ENCODE data around the gene POFUT1. TPM values are rescaled to one million over a fixed set of nuclear protein-coding genes. Genes with fewer than 3 reads are reported as not detected.

The POFUT1 gene
- total and polyA plus RNA-seq, 2 experiments from 2014 or later: 9.3 to 34.0 TPM

DNA sequence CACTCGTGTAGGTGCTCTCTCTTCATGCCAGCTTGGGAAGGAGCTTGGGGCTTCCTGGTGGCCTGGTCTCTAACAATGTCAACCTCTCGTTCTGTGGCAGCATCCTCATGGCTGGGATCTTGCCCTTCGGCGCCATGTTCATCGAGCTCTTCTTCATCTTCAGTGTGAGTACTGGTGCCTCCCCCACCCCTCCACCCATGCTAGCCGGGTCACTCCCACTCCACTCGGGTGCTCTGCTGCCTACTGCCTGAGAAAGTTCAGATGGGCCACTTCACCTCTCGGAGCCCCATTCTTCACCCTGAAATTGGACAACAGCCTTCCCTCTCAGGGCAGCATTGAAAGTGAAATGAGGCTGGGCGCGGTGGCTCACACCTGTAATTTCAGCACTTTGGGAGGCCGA is 49.3 kb upstream of the POFUT1 start (continued):
- no peak for TF ChIP-seq NANOG (IDR thresholded peaks at IDR 0.05; ENCODE audit: borderline replicate concordance)
- TF ChIP-seq JUNB (IDR thresholded peaks at IDR 0.05; ENCODE audit: unreplicated experiment): no peak

DNA sequence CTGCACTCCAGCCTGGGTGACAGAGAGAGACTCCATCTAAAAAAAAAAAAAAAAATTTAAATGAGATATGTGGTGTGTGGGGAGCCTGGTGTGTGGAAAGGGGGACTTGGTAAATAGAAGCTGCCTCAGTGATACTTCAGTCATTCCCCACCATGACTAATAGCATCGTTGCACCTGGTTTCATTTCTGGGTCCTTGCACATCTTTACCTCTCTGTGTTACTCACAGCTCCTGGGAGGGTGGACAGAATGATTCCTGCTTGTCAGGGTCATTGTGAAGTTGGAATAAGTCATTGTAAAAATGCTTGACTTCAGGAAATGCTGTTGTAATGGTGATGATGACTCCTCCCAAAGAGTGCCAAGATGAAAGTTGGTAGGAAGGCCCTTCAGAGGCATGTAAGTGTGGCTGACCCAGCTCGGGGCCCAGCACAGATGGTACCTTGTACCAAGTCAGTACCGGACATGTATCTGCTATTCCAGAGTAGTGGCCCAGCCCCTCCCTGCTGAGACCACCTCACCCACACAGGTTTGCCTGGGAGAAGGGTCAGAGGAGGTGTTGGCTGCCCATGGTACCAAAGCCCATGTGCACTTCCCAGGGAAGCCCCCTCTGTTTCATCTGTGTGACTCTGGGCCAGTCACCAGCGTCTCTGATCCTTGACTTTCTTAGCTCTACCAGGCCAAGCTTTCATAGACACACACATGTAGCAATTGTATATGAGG is 48.6 kb upstream of the POFUT1 start:
- H3K4me3 Mint-ChIP-seq: no peak overlapping the region
- H3K27me3 ChIP-seq (ENCODE audit: insufficient read depth): no peaks in the 10 kb centered on the region
- peaks cover 15% of the 10 kb centered on the region for H4K20me1 ChIP-seq (replicated peaks; ENCODE audit: insufficient read depth)
- peaks cover 7% of the 10 kb centered on the region; the same call in 1 of the 2 replicates for H3K4me1 ChIP-seq (ENCODE audit: insufficient read depth)
- ATAC-seq: no peak
- 0 out of 2 replicates have a peak, but pooled peaks cover 11% of the 10 kb centered on the region for H3F3A ChIP-seq (replicated peaks; ENCODE audit: low read depth)
- peaks cover 48% of the 10 kb centered on the region for H3K36me3 ChIP-seq (ENCODE audit: insufficient read depth)
- no peaks in the 10 kb centered on the region for H3K9me2 ChIP-seq (ENCODE audit: insufficient read depth)
- DNase-seq (ENCODE audit: low spot score): no peak
- no peaks in the 10 kb centered on the region for H3K79me2 ChIP-seq (replicated peaks; ENCODE audit: insufficient read depth)
- H3K27me3 Mint-ChIP-seq (ENCODE audit: insufficient read depth, low read depth, poor library complexity): peaks cover 16% of the 10 kb centered on the region
- no peak overlapping the region for H3K27ac ChIP-seq (ENCODE audit: low read depth)
- H3K4me2 ChIP-seq: no peak overlapping the region
- no peaks in the 10 kb centered on the region for H3K9me3 Mint-ChIP-seq
- H3K36me3 Mint-ChIP-seq (ENCODE audit: low read depth): peaks cover 61% of the 10 kb centered on the region
- H3K4me1 Mint-ChIP-seq: peaks cover 7% of the 10 kb centered on the region; the same call in 2 of the 3 replicates
- H2AFZ ChIP-seq: no peak overlapping the region
- H3K4me3 ChIP-seq: no peak overlapping the region
- no peak overlapping the region for H3K27ac Mint-ChIP-seq
- TF ChIP-seq, protein P1, sequence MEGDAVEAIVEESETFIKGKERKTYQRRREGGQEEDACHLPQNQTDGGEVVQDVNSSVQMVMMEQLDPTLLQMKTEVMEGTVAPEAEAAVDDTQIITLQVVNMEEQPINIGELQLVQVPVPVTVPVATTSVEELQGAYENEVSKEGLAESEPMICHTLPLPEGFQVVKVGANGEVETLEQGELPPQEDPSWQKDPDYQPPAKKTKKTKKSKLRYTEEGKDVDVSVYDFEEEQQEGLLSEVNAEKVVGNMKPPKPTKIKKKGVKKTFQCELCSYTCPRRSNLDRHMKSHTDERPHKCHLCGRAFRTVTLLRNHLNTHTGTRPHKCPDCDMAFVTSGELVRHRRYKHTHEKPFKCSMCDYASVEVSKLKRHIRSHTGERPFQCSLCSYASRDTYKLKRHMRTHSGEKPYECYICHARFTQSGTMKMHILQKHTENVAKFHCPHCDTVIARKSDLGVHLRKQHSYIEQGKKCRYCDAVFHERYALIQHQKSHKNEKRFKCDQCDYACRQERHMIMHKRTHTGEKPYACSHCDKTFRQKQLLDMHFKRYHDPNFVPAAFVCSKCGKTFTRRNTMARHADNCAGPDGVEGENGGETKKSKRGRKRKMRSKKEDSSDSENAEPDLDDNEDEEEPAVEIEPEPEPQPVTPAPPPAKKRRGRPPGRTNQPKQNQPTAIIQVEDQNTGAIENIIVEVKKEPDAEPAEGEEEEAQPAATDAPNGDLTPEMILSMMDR (conservative IDR thresholded peaks at IDR 0.05; ENCODE audit: low read depth in 2 of 2): no peak
- no peak for TF ChIP-seq JUNB (IDR thresholded peaks at IDR 0.05; ENCODE audit: unreplicated experiment)
- TF ChIP-seq ZNF114 (CRISPR knock-in tag; IDR thresholded peaks at IDR 0.05): no peak
- TF ChIP-seq, protein P2, sequence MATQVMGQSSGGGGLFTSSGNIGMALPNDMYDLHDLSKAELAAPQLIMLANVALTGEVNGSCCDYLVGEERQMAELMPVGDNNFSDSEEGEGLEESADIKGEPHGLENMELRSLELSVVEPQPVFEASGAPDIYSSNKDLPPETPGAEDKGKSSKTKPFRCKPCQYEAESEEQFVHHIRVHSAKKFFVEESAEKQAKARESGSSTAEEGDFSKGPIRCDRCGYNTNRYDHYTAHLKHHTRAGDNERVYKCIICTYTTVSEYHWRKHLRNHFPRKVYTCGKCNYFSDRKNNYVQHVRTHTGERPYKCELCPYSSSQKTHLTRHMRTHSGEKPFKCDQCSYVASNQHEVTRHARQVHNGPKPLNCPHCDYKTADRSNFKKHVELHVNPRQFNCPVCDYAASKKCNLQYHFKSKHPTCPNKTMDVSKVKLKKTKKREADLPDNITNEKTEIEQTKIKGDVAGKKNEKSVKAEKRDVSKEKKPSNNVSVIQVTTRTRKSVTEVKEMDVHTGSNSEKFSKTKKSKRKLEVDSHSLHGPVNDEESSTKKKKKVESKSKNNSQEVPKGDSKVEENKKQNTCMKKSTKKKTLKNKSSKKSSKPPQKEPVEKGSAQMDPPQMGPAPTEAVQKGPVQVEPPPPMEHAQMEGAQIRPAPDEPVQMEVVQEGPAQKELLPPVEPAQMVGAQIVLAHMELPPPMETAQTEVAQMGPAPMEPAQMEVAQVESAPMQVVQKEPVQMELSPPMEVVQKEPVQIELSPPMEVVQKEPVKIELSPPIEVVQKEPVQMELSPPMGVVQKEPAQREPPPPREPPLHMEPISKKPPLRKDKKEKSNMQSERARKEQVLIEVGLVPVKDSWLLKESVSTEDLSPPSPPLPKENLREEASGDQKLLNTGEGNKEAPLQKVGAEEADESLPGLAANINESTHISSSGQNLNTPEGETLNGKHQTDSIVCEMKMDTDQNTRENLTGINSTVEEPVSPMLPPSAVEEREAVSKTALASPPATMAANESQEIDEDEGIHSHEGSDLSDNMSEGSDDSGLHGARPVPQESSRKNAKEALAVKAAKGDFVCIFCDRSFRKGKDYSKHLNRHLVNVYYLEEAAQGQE (IDR thresholded peaks at IDR 0.05; ENCODE audit: unreplicated experiment): no peak
- no peak for TF ChIP-seq CREB1 (CRISPR knock-in tag; IDR thresholded peaks at IDR 0.05; ENCODE audit: low read depth)
- no peak for TF ChIP-seq EZH2phosphoT487 (IDR thresholded peaks at IDR 0.05; ENCODE audit: unreplicated experiment)
- TF ChIP-seq, protein P3, sequence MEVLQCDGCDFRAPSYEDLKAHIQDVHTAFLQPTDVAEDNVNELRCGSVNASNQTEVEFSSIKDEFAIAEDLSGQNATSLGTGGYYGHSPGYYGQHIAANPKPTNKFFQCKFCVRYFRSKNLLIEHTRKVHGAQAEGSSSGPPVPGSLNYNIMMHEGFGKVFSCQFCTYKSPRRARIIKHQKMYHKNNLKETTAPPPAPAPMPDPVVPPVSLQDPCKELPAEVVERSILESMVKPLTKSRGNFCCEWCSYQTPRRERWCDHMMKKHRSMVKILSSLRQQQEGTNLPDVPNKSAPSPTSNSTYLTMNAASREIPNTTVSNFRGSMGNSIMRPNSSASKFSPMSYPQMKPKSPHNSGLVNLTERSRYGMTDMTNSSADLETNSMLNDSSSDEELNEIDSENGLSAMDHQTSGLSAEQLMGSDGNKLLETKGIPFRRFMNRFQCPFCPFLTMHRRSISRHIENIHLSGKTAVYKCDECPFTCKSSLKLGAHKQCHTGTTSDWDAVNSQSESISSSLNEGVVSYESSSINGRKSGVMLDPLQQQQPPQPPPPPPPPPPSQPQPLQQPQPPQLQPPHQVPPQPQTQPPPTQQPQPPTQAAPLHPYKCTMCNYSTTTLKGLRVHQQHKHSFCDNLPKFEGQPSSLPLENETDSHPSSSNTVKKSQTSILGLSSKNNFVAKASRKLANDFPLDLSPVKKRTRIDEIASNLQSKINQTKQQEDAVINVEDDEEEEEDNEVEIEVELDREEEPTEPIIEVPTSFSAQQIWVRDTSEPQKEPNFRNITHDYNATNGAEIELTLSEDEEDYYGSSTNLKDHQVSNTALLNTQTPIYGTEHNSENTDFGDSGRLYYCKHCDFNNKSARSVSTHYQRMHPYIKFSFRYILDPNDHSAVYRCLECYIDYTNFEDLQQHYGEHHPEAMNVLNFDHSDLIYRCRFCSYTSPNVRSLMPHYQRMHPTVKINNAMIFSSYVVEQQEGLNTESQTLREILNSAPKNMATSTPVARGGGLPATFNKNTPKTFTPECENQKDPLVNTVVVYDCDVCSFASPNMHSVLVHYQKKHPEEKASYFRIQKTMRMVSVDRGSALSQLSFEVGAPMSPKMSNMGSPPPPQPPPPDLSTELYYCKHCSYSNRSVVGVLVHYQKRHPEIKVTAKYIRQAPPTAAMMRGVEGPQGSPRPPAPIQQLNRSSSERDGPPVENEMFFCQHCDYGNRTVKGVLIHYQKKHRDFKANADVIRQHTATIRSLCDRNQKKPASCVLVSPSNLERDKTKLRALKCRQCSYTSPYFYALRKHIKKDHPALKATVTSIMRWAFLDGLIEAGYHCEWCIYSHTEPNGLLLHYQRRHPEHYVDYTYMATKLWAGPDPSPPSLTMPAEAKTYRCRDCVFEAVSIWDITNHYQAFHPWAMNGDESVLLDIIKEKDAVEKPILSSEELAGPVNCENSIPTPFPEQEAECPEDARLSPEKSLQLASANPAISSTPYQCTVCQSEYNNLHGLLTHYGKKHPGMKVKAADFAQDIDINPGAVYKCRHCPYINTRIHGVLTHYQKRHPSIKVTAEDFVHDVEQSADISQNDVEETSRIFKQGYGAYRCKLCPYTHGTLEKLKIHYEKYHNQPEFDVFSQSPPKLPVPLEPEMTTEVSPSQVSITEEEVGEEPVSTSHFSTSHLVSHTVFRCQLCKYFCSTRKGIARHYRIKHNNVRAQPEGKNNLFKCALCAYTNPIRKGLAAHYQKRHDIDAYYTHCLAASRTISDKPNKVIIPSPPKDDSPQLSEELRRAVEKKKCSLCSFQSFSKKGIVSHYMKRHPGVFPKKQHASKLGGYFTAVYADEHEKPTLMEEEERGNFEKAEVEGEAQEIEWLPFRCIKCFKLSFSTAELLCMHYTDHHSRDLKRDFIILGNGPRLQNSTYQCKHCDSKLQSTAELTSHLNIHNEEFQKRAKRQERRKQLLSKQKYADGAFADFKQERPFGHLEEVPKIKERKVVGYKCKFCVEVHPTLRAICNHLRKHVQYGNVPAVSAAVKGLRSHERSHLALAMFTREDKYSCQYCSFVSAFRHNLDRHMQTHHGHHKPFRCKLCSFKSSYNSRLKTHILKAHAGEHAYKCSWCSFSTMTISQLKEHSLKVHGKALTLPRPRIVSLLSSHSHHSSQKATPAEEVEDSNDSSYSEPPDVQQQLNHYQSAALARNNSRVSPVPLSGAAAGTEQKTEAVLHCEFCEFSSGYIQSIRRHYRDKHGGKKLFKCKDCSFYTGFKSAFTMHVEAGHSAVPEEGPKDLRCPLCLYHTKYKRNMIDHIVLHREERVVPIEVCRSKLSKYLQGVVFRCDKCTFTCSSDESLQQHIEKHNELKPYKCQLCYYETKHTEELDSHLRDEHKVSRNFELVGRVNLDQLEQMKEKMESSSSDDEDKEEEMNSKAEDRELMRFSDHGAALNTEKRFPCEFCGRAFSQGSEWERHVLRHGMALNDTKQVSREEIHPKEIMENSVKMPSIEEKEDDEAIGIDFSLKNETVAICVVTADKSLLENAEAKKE (CRISPR knock-in tag; IDR thresholded peaks at IDR 0.05): no peak
- no peak for TF ChIP-seq STAT1 (IDR thresholded peaks at IDR 0.05; ENCODE audit: unreplicated experiment)
- TF ChIP-seq POLR2AphosphoS5 (IDR thresholded peaks at IDR 0.05; ENCODE audit: low read depth): no peak
- TF ChIP-seq NANOG (IDR thresholded peaks at IDR 0.05; ENCODE audit: borderline replicate concordance): no peak
- TF ChIP-seq, protein P4, sequence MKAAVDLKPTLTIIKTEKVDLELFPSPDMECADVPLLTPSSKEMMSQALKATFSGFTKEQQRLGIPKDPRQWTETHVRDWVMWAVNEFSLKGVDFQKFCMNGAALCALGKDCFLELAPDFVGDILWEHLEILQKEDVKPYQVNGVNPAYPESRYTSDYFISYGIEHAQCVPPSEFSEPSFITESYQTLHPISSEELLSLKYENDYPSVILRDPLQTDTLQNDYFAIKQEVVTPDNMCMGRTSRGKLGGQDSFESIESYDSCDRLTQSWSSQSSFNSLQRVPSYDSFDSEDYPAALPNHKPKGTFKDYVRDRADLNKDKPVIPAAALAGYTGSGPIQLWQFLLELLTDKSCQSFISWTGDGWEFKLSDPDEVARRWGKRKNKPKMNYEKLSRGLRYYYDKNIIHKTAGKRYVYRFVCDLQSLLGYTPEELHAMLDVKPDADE (IDR thresholded peaks at IDR 0.05): no peak
- no peak for TF ChIP-seq ZNF331 (CRISPR knock-in tag; IDR thresholded peaks at IDR 0.05; ENCODE audit: low read depth)

All from GM23338 (cell line).